ENCODE results near the gene DUOXA1. TPM values are rescaled to one million over a fixed set of nuclear protein-coding genes. Genes with fewer than 3 reads are reported as not detected.

Gene DUOXA1
- total and polyA plus RNA-seq, 9 of the 15 experiments (the other 6 are each of a cell fraction or from before 2014, with no cell fraction given) = 0.17 to 0.74 (median 0.24) TPM; not detected in 6

DNA sequence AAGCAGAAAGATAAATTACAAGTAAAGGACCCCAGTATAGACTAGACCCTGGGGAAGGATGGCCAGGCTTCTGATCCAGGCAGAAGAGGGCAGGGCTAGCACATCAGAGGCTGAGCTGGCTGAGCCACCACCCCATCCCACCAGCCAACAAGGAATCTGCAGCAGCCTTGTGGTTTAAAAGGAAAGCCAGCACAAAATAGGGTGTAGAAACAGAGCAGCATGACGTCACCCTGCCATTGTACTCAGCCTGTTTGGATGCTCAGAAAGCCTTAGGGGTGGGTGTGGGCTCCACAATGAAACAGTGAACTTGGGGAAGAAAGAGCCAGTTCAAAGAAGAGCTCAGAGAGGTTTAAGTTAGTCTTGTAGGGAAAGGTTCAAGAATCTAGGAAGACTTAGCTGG is 28.3 kb upstream of the DUOXA1 start (continued):
- TF ChIP-seq, protein P1, sequence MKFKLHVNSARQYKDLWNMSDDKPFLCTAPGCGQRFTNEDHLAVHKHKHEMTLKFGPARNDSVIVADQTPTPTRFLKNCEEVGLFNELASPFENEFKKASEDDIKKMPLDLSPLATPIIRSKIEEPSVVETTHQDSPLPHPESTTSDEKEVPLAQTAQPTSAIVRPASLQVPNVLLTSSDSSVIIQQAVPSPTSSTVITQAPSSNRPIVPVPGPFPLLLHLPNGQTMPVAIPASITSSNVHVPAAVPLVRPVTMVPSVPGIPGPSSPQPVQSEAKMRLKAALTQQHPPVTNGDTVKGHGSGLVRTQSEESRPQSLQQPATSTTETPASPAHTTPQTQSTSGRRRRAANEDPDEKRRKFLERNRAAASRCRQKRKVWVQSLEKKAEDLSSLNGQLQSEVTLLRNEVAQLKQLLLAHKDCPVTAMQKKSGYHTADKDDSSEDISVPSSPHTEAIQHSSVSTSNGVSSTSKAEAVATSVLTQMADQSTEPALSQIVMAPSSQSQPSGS (CRISPR knock-in tag; IDR thresholded peaks at IDR 0.05) = no peak; the same call in 1 of the 2 replicates
- TF ChIP-seq BHLHE40 (IDR thresholded peaks at IDR 0.05; ENCODE audit: low read length) = no peak
- TF ChIP-seq, protein P2, sequence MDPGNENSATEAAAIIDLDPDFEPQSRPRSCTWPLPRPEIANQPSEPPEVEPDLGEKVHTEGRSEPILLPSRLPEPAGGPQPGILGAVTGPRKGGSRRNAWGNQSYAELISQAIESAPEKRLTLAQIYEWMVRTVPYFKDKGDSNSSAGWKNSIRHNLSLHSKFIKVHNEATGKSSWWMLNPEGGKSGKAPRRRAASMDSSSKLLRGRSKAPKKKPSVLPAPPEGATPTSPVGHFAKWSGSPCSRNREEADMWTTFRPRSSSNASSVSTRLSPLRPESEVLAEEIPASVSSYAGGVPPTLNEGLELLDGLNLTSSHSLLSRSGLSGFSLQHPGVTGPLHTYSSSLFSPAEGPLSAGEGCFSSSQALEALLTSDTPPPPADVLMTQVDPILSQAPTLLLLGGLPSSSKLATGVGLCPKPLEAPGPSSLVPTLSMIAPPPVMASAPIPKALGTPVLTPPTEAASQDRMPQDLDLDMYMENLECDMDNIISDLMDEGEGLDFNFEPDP (CRISPR knock-in tag; IDR thresholded peaks at IDR 0.05) = no peak
- TF ChIP-seq JUND (IDR thresholded peaks at IDR 0.05; ENCODE audit: borderline replicate concordance, low read depth, low read length) = peak; percentile 79
- TF ChIP-seq JUND (tag; IDR thresholded peaks at IDR 0.05; ENCODE audit: borderline replicate concordance, low read depth, low read length) = peak; percentile 77; the same call in 2 of the 3 replicates
- TF ChIP-seq ELF1 (tag; IDR thresholded peaks at IDR 0.05) = no peak
- TF ChIP-seq MAFF (IDR thresholded peaks at IDR 0.05; ENCODE audit: low read length) = no peak
- peak; percentile 91 for TF ChIP-seq ATF7 (IDR thresholded peaks at IDR 0.05)
- TF ChIP-seq, protein P3, sequence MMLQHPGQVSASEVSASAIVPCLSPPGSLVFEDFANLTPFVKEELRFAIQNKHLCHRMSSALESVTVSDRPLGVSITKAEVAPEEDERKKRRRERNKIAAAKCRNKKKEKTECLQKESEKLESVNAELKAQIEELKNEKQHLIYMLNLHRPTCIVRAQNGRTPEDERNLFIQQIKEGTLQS (IDR thresholded peaks at IDR 0.05) = peak; percentile 95
- TF ChIP-seq, protein P3 (CRISPR knock-in tag; conservative IDR thresholded peaks at IDR 0.05) = no peak
- no peak for TF ChIP-seq OTX1 (CRISPR knock-in tag; IDR thresholded peaks at IDR 0.05)
- 0 out of 2 replicates have a peak, but pooled peaks have one; percentile 1 for TF ChIP-seq FOSL1 (tag; conservative IDR thresholded peaks at IDR 0.05)
